ENCODE results near the gene MRPL55.

- TF ChIP-seq POLR2A (IDR thresholded peaks at IDR 0.05; ENCODE audit: borderline replicate concordance, extremely low read depth, insufficient read depth, insufficient read length) (no peak), CTCF (IDR thresholded peaks at IDR 0.05 in 2 of 3, conservative IDR thresholded peaks at IDR 0.05 in 1 of 3; ENCODE audit: borderline replicate concordance in 1 of 3, insufficient read depth in 1 of 3, low read depth in 2 of 3, low read length in 2 of 3) (no peak), ZFX (IDR thresholded peaks at IDR 0.05) (no peak), ATF3 (IDR thresholded peaks at IDR 0.05) (no peak), POLR2AphosphoS5 (IDR thresholded peaks at IDR 0.05; ENCODE audit: low read depth, low read length) (no peak)
Measured at GRCh38 chr1:228148935-228149405, 39.9 kb upstream of the MRPL55 start.

Data from HCT116 (cell line).